ENCODE results near the gene CLDN17. TPM values are rescaled to one million over a fixed set of nuclear protein-coding genes. Genes with fewer than 3 reads are reported as not detected.

CLDN17 gene
- polyA plus RNA-seq, 3 donors: not detected

DNA sequence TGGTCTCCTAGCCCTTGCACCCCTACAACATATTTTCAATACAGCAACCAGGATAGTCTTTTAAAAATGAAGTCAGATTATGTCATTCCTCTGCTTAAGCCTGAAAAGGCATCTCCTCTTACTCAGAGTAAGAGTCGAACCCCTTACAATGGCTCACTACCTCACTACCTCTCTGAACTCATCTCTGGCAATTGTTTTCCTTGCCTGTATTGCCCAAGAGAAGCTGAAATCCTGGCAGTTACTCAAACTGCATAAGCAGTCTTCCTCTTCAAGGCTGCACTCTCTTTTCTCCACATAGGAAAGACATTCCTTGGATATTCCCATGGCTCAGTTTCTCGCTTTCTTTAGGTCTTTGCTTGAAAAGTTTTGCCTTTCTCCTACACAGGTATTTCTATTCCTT is 26.6 kb upstream of the CLDN17 start:
- TF ChIP-seq, protein P1, sequence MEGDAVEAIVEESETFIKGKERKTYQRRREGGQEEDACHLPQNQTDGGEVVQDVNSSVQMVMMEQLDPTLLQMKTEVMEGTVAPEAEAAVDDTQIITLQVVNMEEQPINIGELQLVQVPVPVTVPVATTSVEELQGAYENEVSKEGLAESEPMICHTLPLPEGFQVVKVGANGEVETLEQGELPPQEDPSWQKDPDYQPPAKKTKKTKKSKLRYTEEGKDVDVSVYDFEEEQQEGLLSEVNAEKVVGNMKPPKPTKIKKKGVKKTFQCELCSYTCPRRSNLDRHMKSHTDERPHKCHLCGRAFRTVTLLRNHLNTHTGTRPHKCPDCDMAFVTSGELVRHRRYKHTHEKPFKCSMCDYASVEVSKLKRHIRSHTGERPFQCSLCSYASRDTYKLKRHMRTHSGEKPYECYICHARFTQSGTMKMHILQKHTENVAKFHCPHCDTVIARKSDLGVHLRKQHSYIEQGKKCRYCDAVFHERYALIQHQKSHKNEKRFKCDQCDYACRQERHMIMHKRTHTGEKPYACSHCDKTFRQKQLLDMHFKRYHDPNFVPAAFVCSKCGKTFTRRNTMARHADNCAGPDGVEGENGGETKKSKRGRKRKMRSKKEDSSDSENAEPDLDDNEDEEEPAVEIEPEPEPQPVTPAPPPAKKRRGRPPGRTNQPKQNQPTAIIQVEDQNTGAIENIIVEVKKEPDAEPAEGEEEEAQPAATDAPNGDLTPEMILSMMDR (IDR thresholded peaks at IDR 0.05): no peak
- Mint-ChIP-seq H3K36me3 (no peaks in the 10 kb centered on the region), H3K4me3 (no peak overlapping the region), H3K9me3 (no peaks in the 10 kb centered on the region), H3K27me3 (ENCODE audit: low read depth in 3 of 3) (no peaks in the 10 kb centered on the region), H3K4me1 (no peaks in the 10 kb centered on the region), H3K27ac (no peak overlapping the region)
- Histone ChIP-seq H3K27me3 (ENCODE audit: control insufficient read depth in 2 of 2, insufficient read depth in 2 of 2, low read length in 2 of 2) (no peaks in the 10 kb centered on the region), H3K4me1 (ENCODE audit: control insufficient read depth in 1 of 2, insufficient read depth in 2 of 2, low read length in 2 of 2) (no peaks in the 10 kb centered on the region), H2AFZ (ENCODE audit: insufficient read depth, low read depth, low read length, poor library complexity, severe bottlenecking) (no peak overlapping the region), H3K4me3 (replicated peaks in 1 of 3; ENCODE audit: low read depth in 2 of 3, low read length in 3 of 3) (no peak overlapping the region), H3K4me2 (replicated peaks; ENCODE audit: extremely low read depth, low read length, poor library complexity, severe bottlenecking) (no peak overlapping the region), H4K20me1 (ENCODE audit: insufficient read depth, low read length) (no peaks in the 10 kb centered on the region), H3K9me3 (replicated peaks in 1 of 2; ENCODE audit: control insufficient read depth in 1 of 2, insufficient read depth in 1 of 2, low read length in 2 of 2) (no peaks in the 10 kb centered on the region), H3K36me3 (replicated peaks in 1 of 2; ENCODE audit: control insufficient read depth in 1 of 2, insufficient read depth in 2 of 2, low read length in 2 of 2) (no peaks in the 10 kb centered on the region), H3K9ac (ENCODE audit: insufficient read depth, low read length, poor library complexity, severe bottlenecking) (no peak overlapping the region), H3K27ac (ENCODE audit: low read depth in 1 of 2, low read length in 2 of 2) (no peak overlapping the region), H3K79me2 (ENCODE audit: insufficient read depth, low read length) (no peaks in the 10 kb centered on the region)
- intact Hi-C loops (cut with micrococcal nuclease): no loop called here
- 82% methylated on average over 1 of the region's 2 CpGs for WGBS (ENCODE audit: insufficient coverage)
- no peak for DNase-seq

GRCh38 chr21:30190554-30190953 is 23.9 kb upstream of the CLDN17 start:
- TF ChIP-seq, protein P1 (IDR thresholded peaks at IDR 0.05): no peak
- H3K27ac ChIP-seq (ENCODE audit: low read depth in 1 of 2, low read length in 2 of 2): no peak overlapping the region
- H3K27ac Mint-ChIP-seq: no peak overlapping the region
- H3K4me1 ChIP-seq (ENCODE audit: control insufficient read depth in 1 of 2, insufficient read depth in 2 of 2, low read length in 2 of 2): no peaks in the 10 kb centered on the region
- H3K9me3 ChIP-seq (replicated peaks in 1 of 2; ENCODE audit: control insufficient read depth in 1 of 2, insufficient read depth in 1 of 2, low read length in 2 of 2): no peaks in the 10 kb centered on the region
- no peaks in the 10 kb centered on the region for H3K27me3 Mint-ChIP-seq (ENCODE audit: low read depth in 3 of 3)
- no peaks in the 10 kb centered on the region for H3K36me3 Mint-ChIP-seq
- H4K20me1 ChIP-seq (ENCODE audit: insufficient read depth, low read length): no peaks in the 10 kb centered on the region
- H3K9me3 Mint-ChIP-seq: peaks cover 0 to 3% (median 0%) of the 10 kb centered on the region in 7 donors
- no peak overlapping the region for H3K4me3 ChIP-seq (replicated peaks in 1 of 3; ENCODE audit: low read depth in 2 of 3, low read length in 3 of 3)
- H3K36me3 ChIP-seq (replicated peaks in 1 of 2; ENCODE audit: control insufficient read depth in 1 of 2, insufficient read depth in 2 of 2, low read length in 2 of 2): no peaks in the 10 kb centered on the region
- H3K79me2 ChIP-seq (ENCODE audit: insufficient read depth, low read length): no peaks in the 10 kb centered on the region
- WGBS (ENCODE audit: insufficient coverage): 57% methylated on average over 1 of the region's 7 CpGs
- H3K27me3 ChIP-seq (ENCODE audit: control insufficient read depth in 2 of 2, insufficient read depth in 2 of 2, low read length in 2 of 2): no peaks in the 10 kb centered on the region
- no peak overlapping the region for H2AFZ ChIP-seq (ENCODE audit: insufficient read depth, low read depth, low read length, poor library complexity, severe bottlenecking)
- H3K4me3 Mint-ChIP-seq: no peak overlapping the region
- no peak overlapping the region for H3K9ac ChIP-seq (ENCODE audit: insufficient read depth, low read length, poor library complexity, severe bottlenecking)
- no peak for DNase-seq
- H3K4me1 Mint-ChIP-seq: no peaks in the 10 kb centered on the region
- intact Hi-C loops (cut with micrococcal nuclease): no loop called here
- H3K4me2 ChIP-seq (replicated peaks; ENCODE audit: extremely low read depth, low read length, poor library complexity, severe bottlenecking): no peak overlapping the region
